Keratinocyte (primary cell): ENCODE measurements around the gene MARCHF10.

ENCODE experiments used
- CTCF ChIP-seq, 3 experiments: IDR thresholded peaks in 1 of 3; conservative IDR thresholded peaks in 1 of 3; optimal IDR thresholded peaks in 1 of 3; 2 replicates in 2 of 3; 3 replicates in 1 of 3; pipeline versions ENCODE3 to v1.5.1; 2011; ENCODE audit warnings: low read length in 3 of 3, mild to moderate bottlenecking in 3 of 3, moderate library complexity in 2 of 3, control low read depth in 1 of 3, inconsistent platforms in 1 of 3; ENCODE audit not compliant: insufficient read depth in 2 of 3; ENCODE audit errors: extremely low read depth in 1 of 3
- EZH2 ChIP-seq: IDR thresholded peaks from one replicate; pipeline ENCODE4 v1.6.1; 2012; ENCODE audit warnings: inconsistent platforms, mild to moderate bottlenecking, low read length, moderate library complexity

DNA sequence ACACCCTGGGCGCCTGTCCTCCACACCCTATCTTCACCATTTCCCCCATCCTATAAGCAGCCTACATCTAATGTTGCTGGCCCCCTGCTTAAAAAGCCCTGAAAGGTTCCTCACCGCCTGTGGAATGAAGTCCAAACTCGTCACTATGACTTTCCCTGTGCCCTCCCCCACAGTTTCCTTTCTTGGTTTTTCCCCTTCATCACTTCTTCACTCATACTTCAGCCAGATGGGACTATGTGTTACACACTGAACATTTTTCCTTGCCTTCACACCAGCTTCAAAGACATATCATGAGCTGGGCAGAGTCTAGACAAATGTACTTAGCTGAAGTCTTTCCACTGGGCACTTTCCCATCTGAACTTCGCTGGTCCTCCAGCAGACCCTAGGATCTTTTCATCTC lies 1.5 kb upstream of the MARCHF10 start:
- no peak for TF ChIP-seq CTCF (optimal IDR thresholded peaks at IDR 0.05 in 1 of 3, IDR thresholded peaks at IDR 0.05 in 1 of 3, conservative IDR thresholded peaks at IDR 0.05 in 1 of 3; ENCODE audit: extremely low read depth in 1 of 3, insufficient read depth in 2 of 3, low read length in 3 of 3)
- TF ChIP-seq EZH2: no peak
